K562 (cell line): ENCODE measurements around the gene RALGPS1. TPM values are rescaled to one million over a fixed set of nuclear protein-coding genes. Genes with fewer than 3 reads are reported as not detected.

Experiments used
- ATAC-seq: fragments of 200-7000 bp; cut with Tn5 transposase; 3 replicates; pipeline ENCODE4 v1.9.1; 2020; ENCODE audit warnings: moderate library complexity
- BruUV-seq: library from RNA; stranded (reverse); fragments of 400-500 nt; replicated peaks from 2 replicates; lab custom pipeline; 2021; lab: Mats Ljungman, UMichigan
- CTCF ChIA-PET: fragments of 300-600 bp; formaldehyde crosslinking; extraction: SDS; loops from one replicate; lab custom pipeline; 2021; ENCODE audit warnings: low intra/inter-chr PET ratio; lab: Yijun Ruan, JAX
- POLR2A ChIA-PET: fragments of 300-600, 350-650 bp; sonication (Branson Sonifier 250); formaldehyde crosslinking; extraction: SDS; loops from one replicate; lab custom pipeline; 2021; ENCODE audit warnings: antibody characterized with exemption, inconsistent platforms; lab: Yijun Ruan, JAX
- DNase-seq, 4 experiments: peaks; one replicate each; pipeline versions ENCODE4 v3.0.0 to v3.0.0-alpha.2; 2011 to 2018; ENCODE audit warnings: low spot score in 3 of 4, mixed read lengths in 3 of 4; ENCODE audit errors: extremely low read depth in 1 of 4
- FAIRE-seq: peaks from 2 replicates; lab custom pipeline; 2011; peaks lifted over from hg19 to GRCh38; lab: Jason Lieb, UNC
- H2AFZ ChIP-seq: 2 replicates; pipeline ENCODE4 v1.6.0; 2011; ENCODE audit warnings: low read depth, low read length, control low read depth, inconsistent platforms
- H3K27ac ChIP-seq: fragments of 200-600 bp; 3 replicates; pipeline ENCODE4 v1.8.0; 2011; ENCODE audit warnings: low read depth, mild to moderate bottlenecking, control low read depth, inconsistent platforms, low read length, moderate library complexity, mixed read lengths; ENCODE audit errors: extremely low read depth
- H3K27me3 ChIP-seq, 2 experiments: fragments of 300-600 bp in 1 of 2; 2 replicates in 1 of 2; 3 replicates in 1 of 2; pipeline versions ENCODE4 v1.6.0 to v1.8.0; 2011; ENCODE audit warnings: inconsistent platforms in 2 of 2, low read length in 2 of 2, mild to moderate bottlenecking in 1 of 2, mixed read lengths in 1 of 2, moderate library complexity in 1 of 2; ENCODE audit not compliant: control insufficient read depth in 2 of 2, insufficient read depth in 2 of 2
- H3K36me3 ChIP-seq: fragments of 300-600 bp; 3 replicates; pipeline ENCODE4 v1.8.0; 2011; ENCODE audit warnings: mild to moderate bottlenecking, low read length, inconsistent platforms; ENCODE audit not compliant: control insufficient read depth, insufficient read depth
- H3K4me1 ChIP-seq, 2 experiments: fragments of 200-600 bp in 1 of 2; replicated peaks in 1 of 2; 2 replicates in 1 of 2; 3 replicates in 1 of 2; pipeline versions ENCODE4 v1.5.1 to v1.8.0; 2011; ENCODE audit warnings: inconsistent platforms in 2 of 2, low read length in 2 of 2, mild to moderate bottlenecking in 1 of 2, mixed read lengths in 1 of 2, moderate library complexity in 1 of 2; ENCODE audit not compliant: control insufficient read depth in 2 of 2, insufficient read depth in 2 of 2
- H3K4me2 ChIP-seq: 2 replicates; pipeline ENCODE4 v1.6.1; 2011; ENCODE audit warnings: low read length, control low read depth, inconsistent platforms, mixed read lengths; ENCODE audit not compliant: insufficient read depth
- H3K4me3 ChIP-seq: fragments of 200-600 bp; sonication (generic), shearing (Covaris generic); 2 replicates; pipeline ENCODE4 v1.5.1; 2016; ENCODE audit warnings: control low read depth, inconsistent platforms
- H3K79me2 ChIP-seq: fragments of 200-600 bp; 3 replicates; pipeline ENCODE4 v1.8.0; 2011; ENCODE audit warnings: low read length, inconsistent platforms; ENCODE audit not compliant: control insufficient read depth, insufficient read depth
- H3K9ac ChIP-seq, 2 experiments: 2 replicates each; pipeline versions ENCODE4 v1.6.0 to v1.6.1; 2011; ENCODE audit warnings: low read depth in 2 of 2, low read length in 2 of 2, control low read depth in 1 of 2, inconsistent platforms in 1 of 2, mild to moderate bottlenecking in 1 of 2, mixed read lengths in 1 of 2; ENCODE audit not compliant: insufficient read depth in 1 of 2
- H3K9me1 ChIP-seq: one replicate; pipeline ENCODE4 v1.6.0; 2011; ENCODE audit warnings: inconsistent platforms, mild to moderate bottlenecking, low read length, moderate library complexity; ENCODE audit not compliant: control insufficient read depth, insufficient read depth
- H3K9me3 ChIP-seq: replicated peaks from 2 replicates; pipeline ENCODE4 v1.5.1; 2011; ENCODE audit warnings: low read depth, low read length, inconsistent platforms; ENCODE audit not compliant: control insufficient read depth, insufficient read depth
- H4K20me1 ChIP-seq: replicated peaks from 2 replicates; pipeline ENCODE4 v1.6.1; 2011; ENCODE audit warnings: low read length, inconsistent platforms, mixed read lengths; ENCODE audit not compliant: control insufficient read depth, insufficient read depth
- WGBS: fragments of 100-300 bp; shearing (Covaris generic); methylation state at CpG from one replicate; pipeline ENCODE4 v1.1.6; 2016; ENCODE audit warnings: low coverage, mixed read lengths; ENCODE audit not compliant: insufficient coverage; ENCODE audit errors: missing lambda C conversion rate; 5-methylcytosine and 5-hydroxymethylcytosine counted together
- in situ Hi-C: fragments of 300-500 bp; cut with MboI; formaldehyde crosslinking; loops from 4 replicates; pipeline ENCODE4 v1.15.0; 2018; ENCODE audit warnings: inconsistent platforms, mixed read lengths
- intact Hi-C: fragments of 100-400 bp; cut with micrococcal nuclease; formaldehyde crosslinking; loops from 2 replicates; pipeline ENCODE4 v1.14.2; 2022
- polyA plus RNA-seq, 8 experiments: library from polyadenylated mRNA; depleted of rRNA in 4 of 8; stranded (reverse) in 5 of 8; unstranded in 3 of 8; fragments of >200 nt; fragmentation: Nextera tagmentation in 2 of 8; fragmentation: Illumina TruSeq in 1 of 8; extraction: Ambion mirVana in 2 of 8; extraction: Trizol in 1 of 8; gene quantifications; 2 replicates each; pipeline versions ENCODE4 v1.2.1 to v1.2.3, GENCODE V29; 2011 to 2014; ENCODE audit warnings: inconsistent platforms in 1 of 8, missing spikeins in 1 of 8
- total RNA-seq, 7 experiments: library from RNA; depleted of rRNA in 6 of 7; stranded (reverse); fragments of >200 nt in 6 of 7; fragmentation: Illumina TruSeq in 2 of 7; extraction: Trizol in 2 of 7; gene quantifications; 2 replicates each; pipeline versions ENCODE4 v1.2.1 to v1.2.3, GENCODE V29; 2011 to 2021; ENCODE audit warnings: low replicate concordance in 1 of 7
- TF ChIP-seq, protein P1 (sequence below): fragments of 250-450 bp; sonication (Bioruptor Pico); IDR thresholded peaks from 2 replicates; pipeline ENCODE4 v1.8.0; 2021; ENCODE audit warnings: moderate library complexity, mild to moderate bottlenecking, inconsistent platforms
- TF ChIP-seq, protein P2 (sequence below), 3 experiments: IDR thresholded peaks in 2 of 3; conservative IDR thresholded peaks in 1 of 3; 2 replicates each; pipeline ENCODE4 v1.5.1; 2011 to 2012; ENCODE audit warnings: low read length in 3 of 3, mild to moderate bottlenecking in 3 of 3, control low read depth in 2 of 3, improper control_type of control experiment in 1 of 3, inconsistent platforms in 1 of 3, low read depth in 1 of 3, mixed read lengths in 1 of 3, moderate library complexity in 1 of 3; ENCODE audit not compliant: insufficient read depth in 2 of 3

The RALGPS1 gene
- total and polyA plus RNA-seq, 9 of the 15 experiments (the other 6 are each of a cell fraction or from before 2014, with no cell fraction given), result 0.04 to 2.6 (median 1.5) TPM

DNA sequence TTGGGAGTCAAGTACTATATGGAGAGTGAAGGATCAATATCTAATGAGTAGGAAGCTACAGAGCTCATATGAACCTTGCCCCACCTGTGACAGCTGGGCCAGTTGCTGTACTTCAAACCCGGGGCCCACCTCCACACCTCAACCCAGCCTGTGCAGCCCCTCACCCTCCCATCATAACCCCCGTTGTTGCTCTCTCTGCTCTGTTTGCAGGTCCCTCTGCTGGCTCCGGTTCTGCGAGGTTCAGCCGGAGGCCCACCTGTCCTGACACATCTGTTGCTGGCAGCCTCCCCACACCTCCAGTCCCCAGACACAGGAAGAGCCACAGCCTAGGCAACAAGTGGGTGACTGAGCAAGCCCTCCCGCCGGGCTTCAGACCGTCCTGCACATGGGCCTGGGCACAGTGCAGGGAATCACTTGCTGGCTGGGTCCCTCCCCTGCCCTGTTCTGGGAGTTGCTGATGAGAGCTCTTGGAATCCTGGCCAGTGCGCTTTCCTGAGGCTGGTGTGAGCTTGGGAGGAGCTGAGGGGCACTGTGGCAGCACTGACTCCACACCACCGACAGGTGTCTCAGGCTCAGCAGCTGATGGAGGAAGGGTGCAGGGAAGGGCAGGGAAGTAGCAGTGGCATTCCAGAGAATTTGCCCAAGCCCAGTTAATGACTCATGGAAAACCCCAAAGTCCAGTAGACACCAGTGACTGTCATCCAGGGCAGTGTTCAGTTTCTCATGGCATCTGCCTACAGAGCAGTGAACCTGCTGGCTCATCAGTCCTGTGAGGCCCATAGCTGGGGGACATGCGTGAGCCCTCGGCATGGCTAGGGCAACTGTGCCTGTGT is 280.5 kb downstream of the RALGPS1 start:
- H3K27me3 ChIP-seq, result peaks cover 2 to 55% of the 10 kb centered on the region in 2 experiments; a peak in 3 of 5 replicates
- in situ Hi-C loops (no loop called here), intact Hi-C loops (no loop called here)
- H3K4me3 ChIP-seq, result no peak overlapping the region
- CTCF ChIA-PET, result no interaction called here
- 2% methylated on average over 9 of the region's 12 CpGs for WGBS
- H3K4me2 ChIP-seq, result no peak overlapping the region
- H3K9me3 ChIP-seq, result no peaks in the 10 kb centered on the region
- BruUV-seq, result no TSS peak
- FAIRE-seq (no peak), DNase-seq (peak in 1 of 4 experiments; percentile 27), ATAC-seq (peak; percentile 27; the same call in 1 of the 3 replicates)
- H4K20me1 ChIP-seq, result peaks cover 7% of the 10 kb centered on the region
- no peaks in the 10 kb centered on the region for H3K79me2 ChIP-seq
- peaks cover 0 to 7% of the 10 kb centered on the region in 2 experiments; a peak in 1 of 5 replicates for H3K4me1 ChIP-seq
- POLR2A ChIA-PET, result interaction anchor here (0.6 to 0.9 kb wide), 3 partner anchors 10 to 490 kb away, joined by 3 to 4 read pairs (median 3); no protein-coding TSS in a partner anchor
- no peak overlapping the region for H2AFZ ChIP-seq
- no peaks in the 10 kb centered on the region for H3K9me1 ChIP-seq
- no peaks in the 10 kb centered on the region for H3K36me3 ChIP-seq
- no peak overlapping the region for H3K9ac ChIP-seq
- H3K27ac ChIP-seq, result no peak overlapping the region
- TF ChIP-seq, protein P1, sequence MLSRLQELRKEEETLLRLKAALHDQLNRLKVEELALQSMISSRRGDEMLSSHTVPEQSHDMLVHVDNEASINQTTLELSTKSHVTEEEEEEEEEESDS, result no peak
- TF ChIP-seq, protein P2, sequence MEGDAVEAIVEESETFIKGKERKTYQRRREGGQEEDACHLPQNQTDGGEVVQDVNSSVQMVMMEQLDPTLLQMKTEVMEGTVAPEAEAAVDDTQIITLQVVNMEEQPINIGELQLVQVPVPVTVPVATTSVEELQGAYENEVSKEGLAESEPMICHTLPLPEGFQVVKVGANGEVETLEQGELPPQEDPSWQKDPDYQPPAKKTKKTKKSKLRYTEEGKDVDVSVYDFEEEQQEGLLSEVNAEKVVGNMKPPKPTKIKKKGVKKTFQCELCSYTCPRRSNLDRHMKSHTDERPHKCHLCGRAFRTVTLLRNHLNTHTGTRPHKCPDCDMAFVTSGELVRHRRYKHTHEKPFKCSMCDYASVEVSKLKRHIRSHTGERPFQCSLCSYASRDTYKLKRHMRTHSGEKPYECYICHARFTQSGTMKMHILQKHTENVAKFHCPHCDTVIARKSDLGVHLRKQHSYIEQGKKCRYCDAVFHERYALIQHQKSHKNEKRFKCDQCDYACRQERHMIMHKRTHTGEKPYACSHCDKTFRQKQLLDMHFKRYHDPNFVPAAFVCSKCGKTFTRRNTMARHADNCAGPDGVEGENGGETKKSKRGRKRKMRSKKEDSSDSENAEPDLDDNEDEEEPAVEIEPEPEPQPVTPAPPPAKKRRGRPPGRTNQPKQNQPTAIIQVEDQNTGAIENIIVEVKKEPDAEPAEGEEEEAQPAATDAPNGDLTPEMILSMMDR (IDR thresholded peaks at IDR 0.05 in 2 of 3, conservative IDR thresholded peaks at IDR 0.05 in 1 of 3; ENCODE audit: insufficient read depth in 2 of 3, low read depth in 1 of 3, low read length in 3 of 3), result peak; percentile 12 to 29 (median 16); a peak in 2 of 6 replicates
- TF ChIP-seq, all 486 proteins: peak for 1
